Ishikawa (cell line): ENCODE measurements around the gene GAS1.

Experiments
- CEBPB ChIP-seq: IDR thresholded peaks from 2 replicates; pipeline ENCODE4 v1.6.1; 2012
- CREB1 ChIP-seq: IDR thresholded peaks from 2 replicates; pipeline ENCODE4 v1.6.1; 2012; ENCODE audit warnings: low read depth
- EGR1 ChIP-seq: IDR thresholded peaks from 2 replicates; pipeline ENCODE4 v1.6.1; 2012
- EP300 ChIP-seq: IDR thresholded peaks from 2 replicates; pipeline ENCODE4 v1.6.1; 2012; ENCODE audit warnings: borderline replicate concordance
- NFIC ChIP-seq: IDR thresholded peaks from 2 replicates; pipeline ENCODE4 v1.6.1; 2012
- RAD21 ChIP-seq: IDR thresholded peaks from 2 replicates; pipeline ENCODE4 v1.6.1; 2012; ENCODE audit warnings: low read depth
- TAF1 ChIP-seq: IDR thresholded peaks from 2 replicates; pipeline ENCODE4 v1.6.1; 2012; ENCODE audit warnings: low read depth, mild to moderate bottlenecking
- TCF12 ChIP-seq: IDR thresholded peaks from 2 replicates; pipeline ENCODE4 v1.6.1; 2012; ENCODE audit warnings: low read depth
- TEAD4 ChIP-seq: IDR thresholded peaks from 2 replicates; pipeline ENCODE4 v1.6.1; 2012
- YY1 ChIP-seq: IDR thresholded peaks from 2 replicates; pipeline ENCODE4 v1.6.1; 2012; ENCODE audit warnings: low read depth
- TF ChIP-seq, protein P1 (sequence below): IDR thresholded peaks from 2 replicates; pipeline ENCODE4 v1.6.1; 2012; ENCODE audit warnings: low read depth, mild to moderate bottlenecking
- TF ChIP-seq, protein P2 (sequence below): IDR thresholded peaks from 2 replicates; pipeline ENCODE4 v1.6.1; 2012
- TF ChIP-seq, protein P3 (sequence below): IDR thresholded peaks from 2 replicates; pipeline ENCODE4 v1.6.1; 2012

DNA sequence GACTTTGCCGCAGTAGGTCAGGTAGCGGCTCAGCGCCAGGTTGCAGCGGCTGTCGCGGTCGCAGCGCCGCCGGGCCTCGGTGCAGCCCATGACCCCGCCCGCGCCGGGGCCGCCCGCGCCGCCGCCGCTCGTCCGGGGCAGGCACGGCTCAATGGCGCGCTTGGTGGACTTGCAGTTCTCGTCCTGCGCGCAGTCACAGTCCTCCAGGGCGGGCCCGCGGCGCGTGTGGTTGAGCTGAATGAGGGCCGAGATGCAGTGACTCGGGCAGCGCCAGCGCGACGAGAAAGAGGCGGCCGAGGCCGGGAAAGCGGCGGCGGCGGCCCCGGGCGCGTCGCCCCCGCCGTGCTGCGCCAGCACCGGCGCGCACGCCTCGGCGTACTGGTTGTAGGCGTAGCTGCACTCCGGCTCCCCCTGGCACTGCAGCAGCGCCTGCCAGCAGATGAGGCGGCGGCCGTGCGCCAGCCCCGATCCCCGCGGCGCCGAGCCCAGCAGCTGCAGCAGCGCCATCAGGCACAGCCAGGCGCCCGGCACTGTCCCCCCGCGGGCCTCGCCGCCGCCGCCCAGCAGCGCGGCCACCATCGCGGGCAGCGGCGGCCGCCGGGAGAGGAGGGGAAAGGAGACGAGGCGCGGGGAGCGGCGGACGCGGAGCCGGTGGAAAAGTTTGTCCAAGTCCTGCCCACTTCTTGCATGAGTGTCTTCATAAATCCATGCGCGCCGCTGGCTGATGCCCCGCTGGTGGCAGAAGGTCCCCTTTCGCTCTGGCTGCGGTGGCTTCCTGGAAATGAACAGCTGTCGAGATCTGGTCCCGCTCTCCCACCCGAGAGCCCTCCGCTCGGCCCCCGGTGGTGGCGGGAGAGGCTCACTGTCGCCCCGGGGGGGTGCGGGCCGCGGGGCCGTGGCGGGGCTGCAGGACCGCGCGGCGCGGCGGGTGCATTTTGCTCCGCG, 833 bp downstream of the GAS1 start:
- TF ChIP-seq, protein P1, sequence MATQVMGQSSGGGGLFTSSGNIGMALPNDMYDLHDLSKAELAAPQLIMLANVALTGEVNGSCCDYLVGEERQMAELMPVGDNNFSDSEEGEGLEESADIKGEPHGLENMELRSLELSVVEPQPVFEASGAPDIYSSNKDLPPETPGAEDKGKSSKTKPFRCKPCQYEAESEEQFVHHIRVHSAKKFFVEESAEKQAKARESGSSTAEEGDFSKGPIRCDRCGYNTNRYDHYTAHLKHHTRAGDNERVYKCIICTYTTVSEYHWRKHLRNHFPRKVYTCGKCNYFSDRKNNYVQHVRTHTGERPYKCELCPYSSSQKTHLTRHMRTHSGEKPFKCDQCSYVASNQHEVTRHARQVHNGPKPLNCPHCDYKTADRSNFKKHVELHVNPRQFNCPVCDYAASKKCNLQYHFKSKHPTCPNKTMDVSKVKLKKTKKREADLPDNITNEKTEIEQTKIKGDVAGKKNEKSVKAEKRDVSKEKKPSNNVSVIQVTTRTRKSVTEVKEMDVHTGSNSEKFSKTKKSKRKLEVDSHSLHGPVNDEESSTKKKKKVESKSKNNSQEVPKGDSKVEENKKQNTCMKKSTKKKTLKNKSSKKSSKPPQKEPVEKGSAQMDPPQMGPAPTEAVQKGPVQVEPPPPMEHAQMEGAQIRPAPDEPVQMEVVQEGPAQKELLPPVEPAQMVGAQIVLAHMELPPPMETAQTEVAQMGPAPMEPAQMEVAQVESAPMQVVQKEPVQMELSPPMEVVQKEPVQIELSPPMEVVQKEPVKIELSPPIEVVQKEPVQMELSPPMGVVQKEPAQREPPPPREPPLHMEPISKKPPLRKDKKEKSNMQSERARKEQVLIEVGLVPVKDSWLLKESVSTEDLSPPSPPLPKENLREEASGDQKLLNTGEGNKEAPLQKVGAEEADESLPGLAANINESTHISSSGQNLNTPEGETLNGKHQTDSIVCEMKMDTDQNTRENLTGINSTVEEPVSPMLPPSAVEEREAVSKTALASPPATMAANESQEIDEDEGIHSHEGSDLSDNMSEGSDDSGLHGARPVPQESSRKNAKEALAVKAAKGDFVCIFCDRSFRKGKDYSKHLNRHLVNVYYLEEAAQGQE, result no peak
- TF ChIP-seq EP300 (no peak), YY1 (no peak), CEBPB (no peak), RAD21 (no peak), EGR1 (no peak), TAF1 (no peak), TCF12 (no peak), CREB1 (no peak), NFIC (no peak), TEAD4 (no peak)
- TF ChIP-seq, protein P2, sequence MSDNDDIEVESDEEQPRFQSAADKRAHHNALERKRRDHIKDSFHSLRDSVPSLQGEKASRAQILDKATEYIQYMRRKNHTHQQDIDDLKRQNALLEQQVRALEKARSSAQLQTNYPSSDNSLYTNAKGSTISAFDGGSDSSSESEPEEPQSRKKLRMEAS, result peak; percentile 14
- TF ChIP-seq, protein P3, sequence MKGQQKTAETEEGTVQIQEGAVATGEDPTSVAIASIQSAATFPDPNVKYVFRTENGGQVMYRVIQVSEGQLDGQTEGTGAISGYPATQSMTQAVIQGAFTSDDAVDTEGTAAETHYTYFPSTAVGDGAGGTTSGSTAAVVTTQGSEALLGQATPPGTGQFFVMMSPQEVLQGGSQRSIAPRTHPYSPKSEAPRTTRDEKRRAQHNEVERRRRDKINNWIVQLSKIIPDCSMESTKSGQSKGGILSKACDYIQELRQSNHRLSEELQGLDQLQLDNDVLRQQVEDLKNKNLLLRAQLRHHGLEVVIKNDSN, result no peak
